ENCODE measurements around the gene PRSS33. TPM values are rescaled to one million over a fixed set of nuclear protein-coding genes. Genes with fewer than 3 reads are reported as not detected.
A peak's percentile ranks its signal among the peaks of the same experiment; 100 is the strongest.

Gene PRSS33
- total and polyA plus RNA-seq, 8 donors: not detected

DNA sequence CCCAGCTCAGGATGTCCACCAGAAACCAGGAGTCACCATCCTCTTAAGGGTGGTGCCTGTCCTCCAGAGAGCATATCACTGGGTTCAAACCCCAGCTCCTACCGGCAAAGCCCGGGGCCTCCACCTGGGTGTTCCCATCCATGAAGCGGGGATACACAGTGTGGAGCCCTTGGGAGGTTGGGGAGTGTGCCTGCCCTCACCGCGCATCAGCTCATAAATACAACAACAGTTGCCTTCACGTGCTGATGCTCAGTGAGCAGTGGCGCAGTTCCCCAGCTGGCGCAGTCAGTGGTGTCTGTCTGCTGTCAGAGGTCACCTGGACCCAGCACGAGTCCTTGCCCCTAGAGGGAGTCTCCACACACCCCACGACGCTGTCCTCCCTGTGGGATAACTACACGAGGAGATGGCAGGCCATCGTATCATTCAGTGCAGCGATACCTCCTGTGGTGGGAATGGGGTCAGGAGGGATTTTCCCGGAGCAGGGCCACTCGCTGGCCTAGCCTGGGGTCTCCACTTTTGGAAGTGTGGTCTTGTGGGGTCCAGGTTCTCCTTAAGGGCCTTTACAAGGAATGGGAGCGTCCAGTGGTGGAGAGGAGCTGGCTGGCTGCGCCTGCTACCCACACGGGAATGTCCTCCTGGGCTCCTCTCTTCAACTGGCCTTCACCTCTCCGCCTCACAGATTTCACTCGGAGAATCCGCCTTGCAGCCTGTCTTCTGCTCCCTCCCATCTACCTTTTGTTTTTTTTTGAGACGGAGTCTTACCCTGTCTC lies 8.0 kb downstream of the PRSS33 start:
- TF ChIP-seq POLR2A (IDR thresholded peaks at IDR 0.05): no peak
- no peak for TF ChIP-seq CTCF (IDR thresholded peaks at IDR 0.05)
- no peak for TF ChIP-seq POLR2AphosphoS5 (IDR thresholded peaks at IDR 0.05)
- no peak for TF ChIP-seq EP300 (IDR thresholded peaks at IDR 0.05)
- peaks cover 0 to 7% (median under 1%) of the 10 kb centered on the region in 3 donors for H3K27me3 ChIP-seq
- 88 to 94% (median 92%) methylated on average over 20 to 23 of the region's 23 CpGs for WGBS, 5 donors
- H3K4me3 ChIP-seq: no peak overlapping the region
- no peak for DNase-seq
- peaks cover 28 to 40% (median 37%) of the 10 kb centered on the region in 4 donors for H3K4me1 ChIP-seq
- no peaks in the 10 kb centered on the region for H3K9me3 ChIP-seq
- H3K36me3 ChIP-seq: peaks cover 7 to 12% (median 11%) of the 10 kb centered on the region in 4 donors
- intact Hi-C loops (cut with DNase I; ENCODE audit: low total_unique reads): no loop called here
- H3K27ac ChIP-seq: no peak overlapping the region

GRCh38 chr16:2778630-2778958 lies 8.8 kb downstream of the PRSS33 start:
- intact Hi-C loops (cut with DNase I; ENCODE audit: low total_unique reads): no loop called here
- Histone ChIP-seq H3K4me3 (peak overlapping the region; percentile 77 to 91 (median 83)), H3K9me3 (no peaks in the 10 kb centered on the region), H3K36me3 (peaks cover 9 to 19% (median 18%) of the 10 kb centered on the region in 4 donors), H3K4me1 (peaks cover 28 to 48% (median 40%) of the 10 kb centered on the region in 4 donors), H3K27me3 (no peaks in the 10 kb centered on the region), H3K27ac (peak overlapping the region in 4 of 5 donors; percentile 98 to 100 (median 100))
- no peak for TF ChIP-seq CTCF (IDR thresholded peaks at IDR 0.05)
- no peak for TF ChIP-seq POLR2AphosphoS5 (IDR thresholded peaks at IDR 0.05)
- TF ChIP-seq EP300 (IDR thresholded peaks at IDR 0.05): no peak
- no peak for TF ChIP-seq POLR2A (IDR thresholded peaks at IDR 0.05)
- 95 to 96% (median 96%) methylated on average over 12 of the region's 12 CpGs for WGBS, 5 donors
- no peak for DNase-seq

DNA sequence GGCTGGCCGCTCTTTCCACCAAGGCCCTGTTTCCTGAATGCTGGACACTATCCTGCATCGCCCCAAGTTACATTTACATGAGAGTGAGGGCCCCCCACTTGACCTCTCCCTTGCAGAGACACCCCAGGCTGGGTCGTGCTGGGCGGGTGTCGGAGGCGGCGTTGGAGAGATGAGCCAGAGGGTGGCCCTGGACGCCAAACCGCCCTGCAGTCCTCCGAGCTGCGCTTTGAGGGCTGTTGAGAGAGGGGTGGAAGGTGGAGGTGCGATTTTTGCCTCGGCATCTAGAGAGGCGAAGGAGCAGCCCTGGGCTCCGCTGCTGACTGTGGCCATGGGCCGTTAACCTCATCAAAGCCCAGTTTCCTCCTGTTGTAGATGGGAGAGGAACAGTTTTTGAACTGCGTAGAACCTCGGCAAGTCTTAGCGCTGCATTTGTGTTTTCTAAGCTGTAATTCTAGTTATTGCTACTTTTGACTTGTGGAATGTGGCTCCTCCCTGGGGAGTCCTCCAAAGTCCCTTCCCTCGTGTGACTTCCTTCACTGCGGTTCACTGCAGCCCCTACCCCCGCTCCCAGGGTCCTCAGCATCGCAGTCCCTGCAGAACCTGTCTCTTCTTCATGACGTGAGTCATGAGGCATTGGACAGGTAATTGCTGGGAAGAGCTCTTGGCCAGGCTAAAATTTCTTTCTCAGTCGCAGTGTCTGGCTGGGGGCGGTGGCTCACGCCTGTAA lies 9.3 kb downstream of the PRSS33 start:
- no peaks in the 10 kb centered on the region for H3K27me3 ChIP-seq
- H3K4me1 ChIP-seq: peaks cover 28 to 53% (median 43%) of the 10 kb centered on the region in 4 donors
- H3K9me3 ChIP-seq: no peaks in the 10 kb centered on the region
- peak in 1 of 2 donors; percentile 69 for DNase-seq
- TF ChIP-seq EP300 (IDR thresholded peaks at IDR 0.05) (no peak), POLR2A (IDR thresholded peaks at IDR 0.05) (no peak), CTCF (IDR thresholded peaks at IDR 0.05) (no peak), POLR2AphosphoS5 (IDR thresholded peaks at IDR 0.05) (no peak)
- peaks cover 13 to 24% (median 23%) of the 10 kb centered on the region in 4 donors for H3K36me3 ChIP-seq
- intact Hi-C loops (cut with DNase I; ENCODE audit: low total_unique reads): no loop called here
- peak overlapping the region; percentile 98 to 100 (median 100) for H3K27ac ChIP-seq
- 11 to 19% (median 12%) methylated on average over 12 to 27 of the region's 27 CpGs for WGBS, 5 donors
- peak overlapping the region; percentile 77 to 91 (median 83) for H3K4me3 ChIP-seq

GRCh38 chr16:2777231-2777902 lies 10.0 kb downstream of the PRSS33 start, which contains the start of gene ELOB:
Gene ELOB (minus strand): TSS chr16:2777280. CDS start chr16:2777239, 41 bp downstream.
- H3K4me3 ChIP-seq: peak within 1 kb of the TSS; percentile 77 to 91 (median 83)
- peak within 1 kb of the TSS; percentile 98 to 100 (median 100) for H3K27ac ChIP-seq
- WGBS, 5 donors: 0 to 1% (median 0%) methylated on average over 27 to 70 of the region's 70 CpGs
- H3K36me3 ChIP-seq: peaks cover 18 to 31% (median 30%) of the 10 kb centered on the region in 4 donors
- TF ChIP-seq POLR2AphosphoS5 (IDR thresholded peaks at IDR 0.05) (peak; percentile 38 to 89 (median 83)), CTCF (IDR thresholded peaks at IDR 0.05) (peak in 1 of 7 experiments; percentile 6), POLR2A (IDR thresholded peaks at IDR 0.05) (no peak)
- peak; percentile 92 to 97 for DNase-seq
- intact Hi-C loops (cut with DNase I; ENCODE audit: low total_unique reads): no loop called here
- H3K9me3 ChIP-seq: no peaks in the 10 kb centered on the region
- H3K4me1 ChIP-seq: peaks cover 28 to 55% (median 44%) of the 10 kb centered on the region in 4 donors
- H3K27me3 ChIP-seq: no peaks in the 10 kb centered on the region
